ENCODE data around the gene KLRG1.

DNA sequence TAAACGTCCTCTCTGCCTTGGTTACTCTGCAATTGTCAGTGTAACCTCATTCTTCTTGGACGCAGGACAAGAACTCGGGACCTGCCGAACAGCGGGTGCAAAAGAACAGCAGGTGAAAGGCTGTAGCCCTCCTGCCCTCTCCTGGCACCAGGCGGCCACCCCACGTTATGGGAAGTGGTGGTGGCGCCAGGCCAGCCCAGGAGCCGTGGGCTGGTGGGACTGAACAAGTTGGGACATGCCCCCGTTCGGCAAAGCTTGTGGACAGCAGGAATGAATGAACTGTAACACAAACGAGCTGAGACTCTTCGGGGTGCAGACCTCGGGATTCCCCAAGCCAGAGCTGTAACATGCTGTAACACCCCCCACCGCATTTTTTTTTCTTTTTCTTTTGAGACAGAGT lies 33.3 kb upstream of the KLRG1 start:
- TF ChIP-seq CTCF (conservative IDR thresholded peaks at IDR 0.05; ENCODE audit: low read length), result no peak
- TF ChIP-seq EZH2phosphoT487 (IDR thresholded peaks at IDR 0.05; ENCODE audit: borderline replicate concordance, low read depth, low read length), result no peak

All from OCI-LY7 (cell line).